ENCODE measurements around the gene PARD3B.

PARD3B gene

DNA sequence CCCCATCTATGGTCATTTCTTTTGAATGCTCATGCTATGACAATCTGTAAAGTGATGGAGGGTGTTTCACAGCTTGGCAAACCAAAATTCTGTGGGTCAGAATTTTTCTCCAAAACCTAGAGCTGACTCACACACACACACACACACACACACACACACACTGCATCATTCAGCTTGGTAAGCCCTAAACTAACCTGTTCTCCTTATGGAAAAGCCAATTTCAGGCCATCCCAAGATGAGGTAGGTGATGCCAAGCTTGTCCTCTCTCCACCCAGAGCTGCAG lies 1092.0 kb downstream of the PARD3B start:
- no peak for DNase-seq
- TF ChIP-seq POLR2A (IDR thresholded peaks at IDR 0.05; ENCODE audit: low read length) (no peak), GATA1 (IDR thresholded peaks at IDR 0.05; ENCODE audit: low read depth, low read length) (no peak)

DNA sequence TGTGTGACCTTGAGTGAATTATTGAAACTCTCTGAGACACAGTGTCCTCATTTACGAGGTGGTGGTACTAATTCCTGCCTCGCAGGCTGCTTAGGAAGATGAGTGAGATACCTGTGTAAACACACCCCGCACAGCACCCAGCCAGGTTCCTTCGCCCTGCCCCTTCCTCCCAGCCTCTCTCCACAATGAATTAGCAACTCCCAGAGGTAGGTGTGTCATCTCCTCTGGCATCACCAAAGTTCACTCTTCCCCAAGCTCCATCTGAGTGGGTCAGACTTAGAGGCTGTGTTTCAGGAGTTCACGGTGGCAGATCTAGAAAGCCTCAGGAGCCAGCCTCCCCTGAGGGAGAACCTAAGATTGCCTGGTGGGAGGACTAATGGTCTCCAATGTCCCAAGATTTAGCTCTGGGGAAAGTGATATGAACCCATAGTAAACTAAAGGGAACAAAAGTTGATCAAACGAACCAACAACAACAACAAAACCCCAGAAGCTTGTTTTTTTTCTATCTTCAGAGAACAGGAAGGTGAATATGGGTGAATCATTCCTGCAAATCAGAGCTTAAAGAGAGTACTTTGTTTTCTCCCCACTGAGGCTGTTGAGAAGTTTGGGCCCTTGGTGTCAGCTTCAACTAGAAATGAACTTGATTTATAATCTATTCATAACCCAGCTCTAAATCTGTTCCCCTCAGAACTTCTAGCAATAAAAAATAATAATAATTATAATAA lies 1092.7 kb downstream of the PARD3B start:
- no peak for DNase-seq
- TF ChIP-seq POLR2A (IDR thresholded peaks at IDR 0.05; ENCODE audit: low read length) (no peak), GATA1 (IDR thresholded peaks at IDR 0.05; ENCODE audit: low read depth, low read length) (no peak)

GRCh38 chr2:205640716-205641115 lies 1095.4 kb downstream of the PARD3B start:
- DNase-seq: no peak
- no peak for TF ChIP-seq POLR2A (IDR thresholded peaks at IDR 0.05; ENCODE audit: low read length)

DNA sequence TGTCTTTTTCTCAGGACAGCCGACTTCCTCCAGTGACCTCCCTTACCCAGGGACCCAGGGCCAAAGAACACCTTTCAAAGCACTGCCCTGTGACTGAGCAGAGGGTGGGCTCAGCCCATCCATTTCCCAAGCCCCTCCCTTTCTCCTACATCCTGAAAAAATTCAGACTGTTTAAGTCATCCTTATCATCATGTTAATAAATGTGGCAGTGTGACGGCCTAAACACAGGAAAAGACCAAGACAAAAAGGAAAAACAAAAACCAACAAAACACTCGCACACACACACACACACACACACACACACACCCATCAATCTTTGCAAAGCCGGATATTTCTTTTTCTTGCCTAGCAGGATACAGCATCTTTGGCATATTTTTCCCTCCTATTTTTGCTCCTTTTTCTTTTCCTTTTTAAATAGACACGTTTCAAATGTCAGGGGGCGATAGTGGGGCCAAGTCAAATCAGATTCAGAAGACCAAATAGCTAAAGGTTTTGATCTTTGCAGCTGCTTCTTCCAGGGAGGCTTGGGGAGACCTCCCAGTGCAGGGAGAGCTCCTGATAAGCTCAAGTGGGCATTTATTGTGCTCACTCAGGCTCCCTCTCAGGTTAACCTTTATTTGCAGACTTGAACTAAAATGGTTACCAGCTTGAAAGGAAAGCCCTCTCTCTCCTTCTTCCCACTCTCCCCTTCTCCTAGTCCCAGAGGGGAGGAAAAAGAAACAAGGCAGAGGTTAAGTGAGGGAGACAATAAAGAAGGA lies 1097.5 kb downstream of the PARD3B start:
- no peak for TF ChIP-seq GATA1 (IDR thresholded peaks at IDR 0.05; ENCODE audit: low read depth, low read length)
- TF ChIP-seq POLR2A (IDR thresholded peaks at IDR 0.05; ENCODE audit: low read length): no peak
- DNase-seq: no peak

GRCh38 chr2:205643391-205643885 lies 1098.2 kb downstream of the PARD3B start:
- DNase-seq: no peak
- TF ChIP-seq POLR2A (IDR thresholded peaks at IDR 0.05; ENCODE audit: low read length) (no peak), GATA1 (IDR thresholded peaks at IDR 0.05; ENCODE audit: low read depth, low read length) (no peak)

DNA sequence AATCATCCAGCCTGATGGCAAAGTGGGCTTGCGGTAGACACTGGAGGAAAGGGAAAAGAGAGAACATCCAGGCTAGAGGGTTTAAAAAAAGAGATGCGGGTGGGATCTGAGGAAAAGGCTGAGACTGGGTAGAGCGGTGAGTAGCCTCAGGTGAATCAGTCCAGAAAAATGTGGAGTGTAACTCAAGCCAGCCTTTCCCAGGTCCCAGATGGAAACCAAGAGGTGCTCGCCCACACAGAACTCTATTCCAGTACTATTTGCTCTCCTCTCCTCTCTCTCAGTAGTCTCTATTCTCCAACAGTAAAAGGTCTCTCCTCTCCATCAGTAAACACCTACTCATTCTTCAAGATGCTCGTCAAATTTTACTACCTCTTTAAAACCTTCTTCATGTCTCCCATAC lies 1098.7 kb downstream of the PARD3B start:
- TF ChIP-seq POLR2A (IDR thresholded peaks at IDR 0.05; ENCODE audit: low read length): no peak
- TF ChIP-seq GATA1 (IDR thresholded peaks at IDR 0.05; ENCODE audit: low read depth, low read length): no peak
- no peak for DNase-seq

DNA sequence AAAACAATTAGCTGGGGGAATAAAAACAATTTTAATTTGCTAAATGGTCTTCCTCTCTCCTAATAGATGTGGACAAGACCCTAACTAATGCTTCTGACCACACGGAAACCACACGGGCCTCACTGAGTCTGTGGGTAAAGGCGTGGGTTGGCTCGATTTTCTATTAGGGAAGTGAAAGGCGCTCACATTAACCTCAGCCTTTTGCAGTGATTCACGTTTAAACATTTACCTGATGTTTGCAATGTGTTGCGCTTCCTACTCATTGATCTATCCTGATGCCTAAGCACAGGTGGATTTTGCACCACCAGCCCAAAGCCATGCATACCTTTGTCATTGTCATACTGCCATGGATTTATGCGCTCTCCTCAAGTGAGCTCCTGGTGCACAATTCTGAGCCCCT lies 1101.4 kb downstream of the PARD3B start:
- no peak for DNase-seq
- TF ChIP-seq GATA1 (IDR thresholded peaks at IDR 0.05; ENCODE audit: low read depth, low read length) (no peak), POLR2A (IDR thresholded peaks at IDR 0.05; ENCODE audit: low read length) (no peak)

- TF ChIP-seq GATA1 (IDR thresholded peaks at IDR 0.05; ENCODE audit: low read depth, low read length) (no peak), POLR2A (IDR thresholded peaks at IDR 0.05; ENCODE audit: low read length) (no peak)
Observed at GRCh38 chr2:205650450-205650849, 1105.2 kb downstream of the PARD3B start.

DNA sequence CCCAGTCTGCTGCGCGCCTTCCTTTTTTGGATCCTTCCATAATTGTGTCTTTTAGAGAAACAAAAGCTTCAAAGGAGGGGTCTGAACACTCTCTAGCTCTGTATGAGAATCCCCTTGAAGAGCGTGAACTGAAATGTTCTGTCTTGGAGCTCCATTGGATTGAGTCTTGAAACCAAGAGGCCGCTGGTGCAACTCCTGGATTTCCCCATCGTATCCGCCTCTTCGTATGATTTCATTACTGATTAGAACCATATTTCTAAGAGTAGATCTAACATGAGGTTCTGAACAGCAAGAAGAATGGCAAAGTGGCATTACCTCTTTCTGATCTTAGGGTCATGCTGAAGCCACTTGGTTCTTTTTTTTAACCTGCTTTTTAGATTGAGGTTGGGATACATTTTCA lies 1105.7 kb downstream of the PARD3B start:
- TF ChIP-seq POLR2A (IDR thresholded peaks at IDR 0.05; ENCODE audit: low read length) (no peak), GATA1 (IDR thresholded peaks at IDR 0.05; ENCODE audit: low read depth, low read length) (no peak)
- DNase-seq: no peak

More at GRCh38 chr2:205650450-205650849, 1105.2 kb downstream of the PARD3B start:
- no peak for DNase-seq

- DNase-seq: no peak
- TF ChIP-seq POLR2A (IDR thresholded peaks at IDR 0.05; ENCODE audit: low read length) (no peak), GATA1 (IDR thresholded peaks at IDR 0.05; ENCODE audit: low read depth, low read length) (no peak)
Observed at GRCh38 chr2:205651719-205652118, 1106.4 kb downstream of the PARD3B start.

- TF ChIP-seq POLR2A (IDR thresholded peaks at IDR 0.05; ENCODE audit: low read length): no peak
- TF ChIP-seq GATA1 (IDR thresholded peaks at IDR 0.05; ENCODE audit: low read depth, low read length): no peak
- DNase-seq: no peak
Observed at GRCh38 chr2:205654878-205655605, 1109.8 kb downstream of the PARD3B start.

GRCh38 chr2:205655779-205656456 lies 1110.6 kb downstream of the PARD3B start:
- no peak for DNase-seq
- no peak for TF ChIP-seq GATA1 (IDR thresholded peaks at IDR 0.05; ENCODE audit: low read depth, low read length)
- TF ChIP-seq POLR2A (IDR thresholded peaks at IDR 0.05; ENCODE audit: low read length): no peak

- no peak for DNase-seq
- no peak for TF ChIP-seq GATA1 (IDR thresholded peaks at IDR 0.05; ENCODE audit: low read depth, low read length)
- no peak for TF ChIP-seq POLR2A (IDR thresholded peaks at IDR 0.05; ENCODE audit: low read length)
Observed at GRCh38 chr2:205656461-205656860, 1111.2 kb downstream of the PARD3B start.

GRCh38 chr2:205656941-205657340 lies 1111.7 kb downstream of the PARD3B start:
- no peak for DNase-seq
- TF ChIP-seq POLR2A (IDR thresholded peaks at IDR 0.05; ENCODE audit: low read length): no peak
- TF ChIP-seq GATA1 (IDR thresholded peaks at IDR 0.05; ENCODE audit: low read depth, low read length): no peak

Data from erythroblast (primary cell).